T-cell (primary cell): ENCODE results near the gene FOXD4. TPM values are rescaled to one million over a fixed set of nuclear protein-coding genes. Genes with fewer than 3 reads are reported as not detected.
"Not testable (repeated sequence)": the region's sequence is repeated elsewhere in the genome, so short reads cannot be mapped to it uniquely, and the experiment has no call there.

Source experiments
- ATAC-seq, 4 experiments: fragments of 200-7000 bp in 3 of 4; fragments of 150-1000 bp in 1 of 4; cut with Tn5 transposase; replicated peaks in 1 of 4; 1 replicate in 3 of 4; 2 replicates in 1 of 4; pipeline ENCODE4 v1.10.0; 2021; ENCODE audit warnings: moderate library complexity in 3 of 4, mild to moderate bottlenecking in 2 of 4, moderate number of reproducible peaks in 1 of 4
- CTCF ChIA-PET, 2 donors: fragments of 300-600 bp; sonication (Branson Sonifier 250); formaldehyde crosslinking; loops; one replicate each; lab custom pipeline; 2022; ENCODE audit warnings: antibody characterized with exemption in 2 of 2; lab: Charles Lee
- POLR2A ChIA-PET, 2 donors: fragments of 300-600 bp; sonication (Branson Sonifier 250); formaldehyde crosslinking; loops; one replicate each; lab custom pipeline; 2022; ENCODE audit warnings: antibody characterized with exemption in 2 of 2; lab: Charles Lee
- DNase-seq, 35 experiments: peaks; one replicate each; pipeline versions ENCODE4 v3.0.0 to v3.0.0-alpha.2; 2013 to 2023
- H3K27ac ChIP-seq: one replicate; pipeline ENCODE4 v1.5.1; 2013; ENCODE audit warnings: low read length
- H3K27me3 ChIP-seq, 2 experiments: replicated peaks in 1 of 2; 1 replicate in 1 of 2; 2 replicates in 1 of 2; pipeline versions ENCODE4 v1.6.1 to v1.7.0; 2013; ENCODE audit warnings: low read length in 1 of 2, mixed read lengths in 1 of 2; ENCODE audit not compliant: control insufficient read depth in 2 of 2, insufficient read depth in 2 of 2; ENCODE audit errors: extremely low read depth in 1 of 2
- H3K36me3 ChIP-seq, 2 donors: 1 replicate in 1 of 2; 2 replicates in 1 of 2; pipeline versions ENCODE4 v1.6.1 to v1.7.0; 2013; ENCODE audit warnings: low read length in 1 of 2; ENCODE audit not compliant: control insufficient read depth in 2 of 2, insufficient read depth in 1 of 2; ENCODE audit errors: extremely low read depth in 1 of 2
- H3K4me1 ChIP-seq, 2 experiments: 1 replicate in 1 of 2; 2 replicates in 1 of 2; pipeline versions ENCODE4 v1.6.1 to v1.7.0; 2013; ENCODE audit warnings: low read length in 2 of 2, mixed read lengths in 1 of 2; ENCODE audit not compliant: insufficient read depth in 2 of 2, control insufficient read depth in 1 of 2; ENCODE audit errors: extremely low read depth in 1 of 2
- H3K4me3 ChIP-seq, 2 donors: 1 replicate in 1 of 2; 2 replicates in 1 of 2; pipeline versions ENCODE4 v1.5.1 to v1.7.0; 2013; ENCODE audit warnings: mild to moderate bottlenecking in 2 of 2, low read length in 1 of 2, moderate library complexity in 1 of 2; ENCODE audit not compliant: control insufficient read depth in 1 of 2; ENCODE audit errors: extremely low read depth in 1 of 2
- H3K9me3 ChIP-seq: 2 replicates; pipeline ENCODE4 v1.7.0; 2013
- H3K27ac Mint-ChIP-seq, 2 donors: one replicate each; pipeline ENCODE4 v1.8.0; 2020 to 2021; ENCODE audit warnings: mild to moderate bottlenecking in 2 of 2, mixed read lengths in 2 of 2
- H3K27me3 Mint-ChIP-seq, 2 donors: one replicate each; pipeline ENCODE4 v1.8.0; 2021 to 2022; ENCODE audit warnings: mixed read lengths in 2 of 2
- H3K36me3 Mint-ChIP-seq: one replicate; pipeline ENCODE4 v1.8.0; 2021; ENCODE audit warnings: mixed read lengths
- H3K4me1 Mint-ChIP-seq, 3 donors: one replicate each; pipeline ENCODE4 v1.8.0; 2020 to 2022; ENCODE audit warnings: mixed read lengths in 3 of 3, mild to moderate bottlenecking in 1 of 3
- H3K4me3 Mint-ChIP-seq, 3 donors: one replicate each; pipeline ENCODE4 v1.8.0; 2020 to 2022; ENCODE audit warnings: mild to moderate bottlenecking in 3 of 3, mixed read lengths in 3 of 3, moderate library complexity in 3 of 3
- H3K9me3 Mint-ChIP-seq, 3 donors: one replicate each; pipeline ENCODE4 v1.8.0; 2020 to 2022; ENCODE audit warnings: mixed read lengths in 3 of 3
- WGBS: methylation state at CpG from one replicate; pipeline ENCODE4 v1.1.5; 2013; ENCODE audit warnings: missing lambda C conversion rate; ENCODE audit not compliant: insufficient coverage; 5-methylcytosine and 5-hydroxymethylcytosine counted together
- total RNA-seq, 35 experiments: library from RNA in 6 of 35; stranded (reverse) in 6 of 35; fragments of 120-200 nt in 1 of 35; gene quantifications; one replicate each; pipeline versions ENCODE4 v1.2.1 to v1.2.4 and lab custom pipeline; 2013 to 2026

The FOXD4 gene
- total RNA-seq, 5 donors from 2014 or later (not counting 1 experiment from before 2014, with no cell fraction given): 0.16 to 0.35 TPM; not detected in 3

DNA sequence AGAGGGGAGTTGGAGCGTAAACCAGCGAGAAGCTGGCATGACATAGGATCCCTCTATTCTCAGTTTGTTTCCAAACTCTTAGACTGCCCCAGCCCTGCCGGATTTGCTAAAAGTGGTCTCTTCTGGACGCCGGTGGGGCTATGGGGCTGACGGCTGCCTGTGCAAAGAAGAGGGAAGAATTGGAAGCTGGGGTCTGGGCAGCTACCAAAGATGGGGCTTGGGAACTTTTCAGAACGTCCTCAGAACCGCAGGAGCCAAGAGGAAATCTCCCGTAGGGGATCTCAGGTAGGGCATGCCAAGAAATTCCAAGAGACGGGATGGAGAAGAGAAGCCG is 3.1 kb downstream of the FOXD4 start:
- DNase-seq, ATAC-seq, H3K4me3 ChIP-seq, H3K36me3 ChIP-seq, POLR2A ChIA-PET, H3K36me3 Mint-ChIP-seq, H3K9me3 ChIP-seq, H3K9me3 Mint-ChIP-seq, H3K27ac ChIP-seq, CTCF ChIA-PET: not testable (repeated sequence)
- peaks cover 3 to 41% of the 10 kb centered on the region in 2 experiments for H3K27me3 ChIP-seq
- H3K27ac Mint-ChIP-seq: peak overlapping the region in 1 of 2 donors; percentile 44
- peaks cover 24 to 39% of the 10 kb centered on the region in 2 donors for H3K27me3 Mint-ChIP-seq
- H3K4me3 Mint-ChIP-seq: peak overlapping the region; percentile 45 to 62 (median 56)
- peaks cover 18 to 33% (median 24%) of the 10 kb centered on the region in 3 donors for H3K4me1 Mint-ChIP-seq
- WGBS: 20% methylated on average over 1 of the region's 11 CpGs
- H3K4me1 ChIP-seq: peaks cover 2 to 39% of the 10 kb centered on the region in 2 experiments

DNA sequence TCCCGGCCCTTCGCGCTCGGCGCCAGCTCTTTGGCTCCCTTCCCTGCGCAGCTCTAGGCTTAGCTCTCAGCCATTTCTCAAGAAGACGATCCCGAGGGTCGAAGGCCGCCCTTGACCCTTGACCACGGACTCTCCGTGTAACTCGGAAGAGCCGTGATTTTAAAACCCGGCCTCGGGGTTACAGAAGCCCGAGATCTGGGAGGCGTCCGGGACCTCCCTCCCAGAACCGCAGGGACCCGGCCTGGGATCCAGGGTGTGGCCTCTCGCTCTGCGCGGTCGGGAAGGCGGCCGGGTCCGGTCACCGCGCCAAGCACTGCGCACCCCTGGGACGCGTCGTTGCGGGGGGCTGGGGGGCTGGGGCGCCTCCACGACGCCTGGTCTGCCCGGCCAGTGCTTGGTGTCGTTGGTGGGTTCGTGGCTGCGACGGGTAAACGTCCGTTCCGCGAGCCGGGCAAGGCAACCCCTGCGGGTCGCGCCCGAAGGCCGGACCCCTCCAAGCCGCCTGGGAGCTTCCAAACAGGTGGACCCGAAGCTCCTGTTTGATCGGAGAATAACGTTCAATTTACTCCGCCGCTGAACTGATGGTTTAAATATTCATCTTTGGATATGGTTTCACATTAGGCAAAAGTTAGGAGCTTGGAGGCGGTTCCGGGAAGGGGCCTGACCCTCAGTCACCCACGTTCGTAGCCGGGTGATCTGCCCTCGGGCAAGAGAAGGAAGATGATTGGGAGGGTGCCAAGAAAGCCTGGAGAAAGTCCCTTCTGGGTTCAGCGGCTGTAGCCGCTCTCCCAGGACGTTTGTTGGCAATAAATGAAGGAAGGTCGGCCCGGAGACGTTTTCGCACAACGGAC is 3.7 kb downstream of the FOXD4 start:
- peaks cover 2 to 39% of the 10 kb centered on the region in 2 experiments for H3K4me1 ChIP-seq
- peak overlapping the region; percentile 21 to 57 for H3K4me3 ChIP-seq
- POLR2A ChIA-PET, H3K9me3 Mint-ChIP-seq, H3K27ac ChIP-seq, H3K36me3 ChIP-seq, H3K9me3 ChIP-seq, CTCF ChIA-PET, H3K36me3 Mint-ChIP-seq: not testable (repeated sequence)
- Mint-ChIP-seq H3K27me3 (peaks cover 24 to 41% of the 10 kb centered on the region in 2 donors), H3K27ac (peak overlapping the region in 1 of 2 donors; percentile 44), H3K4me3 (peak overlapping the region; percentile 61 to 73 (median 62)), H3K4me1 (peaks cover 18 to 33% (median 24%) of the 10 kb centered on the region in 3 donors)
- ATAC-seq: peak in 3 of 4 experiments; percentile 9 to 11 (median 10)
- peak in 1 of 35 experiments; percentile 16 for DNase-seq
- H3K27me3 ChIP-seq: peaks cover 3 to 44% of the 10 kb centered on the region in 2 experiments
- 7% methylated on average over 41 of the region's 73 CpGs for WGBS

DNA sequence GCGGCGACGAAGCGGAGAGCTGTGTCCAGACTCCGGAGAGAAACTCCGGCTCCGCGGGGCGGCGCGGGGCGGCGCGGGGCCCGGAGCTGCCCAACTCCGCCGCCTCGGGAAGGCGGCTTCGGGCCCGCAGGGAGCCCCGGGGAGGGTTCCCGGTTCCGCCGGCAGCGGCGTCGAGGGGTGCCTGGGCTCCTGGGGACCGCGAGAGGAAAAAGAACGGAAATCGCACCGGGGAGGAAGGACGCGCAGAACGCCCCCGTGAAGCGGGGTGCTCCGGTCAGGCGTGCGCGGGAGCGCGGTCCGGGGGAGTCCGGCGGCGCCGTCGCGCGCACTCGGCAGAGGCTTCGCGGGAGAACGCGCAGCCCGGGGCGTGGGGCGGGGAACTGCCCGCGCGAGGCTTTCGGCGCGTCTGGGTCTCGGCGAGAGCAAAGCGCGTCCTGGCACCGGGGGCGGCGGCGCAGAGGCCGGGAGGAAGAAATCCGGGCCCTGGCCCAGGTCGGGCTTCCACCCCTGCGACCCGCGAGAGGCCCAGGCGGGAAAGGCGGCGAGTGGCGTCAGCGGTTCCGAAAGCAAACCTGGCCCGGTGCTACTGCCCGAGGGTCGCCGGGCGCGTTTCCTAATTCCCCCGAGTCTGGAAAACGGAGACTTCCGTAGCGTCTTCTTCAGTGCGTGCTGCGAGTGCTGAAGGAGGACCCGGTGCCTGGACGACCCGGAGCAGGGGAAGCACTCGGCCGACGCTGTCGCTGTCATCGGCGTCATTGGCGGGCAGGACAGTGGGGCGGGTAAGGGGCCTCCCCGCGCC is 4.5 kb downstream of the FOXD4 start:
- H3K27me3 ChIP-seq: peaks cover 3 to 50% of the 10 kb centered on the region in 2 experiments
- H3K36me3 Mint-ChIP-seq, H3K27ac ChIP-seq, POLR2A ChIA-PET, CTCF ChIA-PET, H3K9me3 ChIP-seq, H3K27ac Mint-ChIP-seq, H3K9me3 Mint-ChIP-seq, H3K36me3 ChIP-seq: not testable (repeated sequence)
- peaks cover 2 to 39% of the 10 kb centered on the region in 2 experiments for H3K4me1 ChIP-seq
- peak overlapping the region; percentile 21 to 57 for H3K4me3 ChIP-seq
- peak overlapping the region; percentile 61 to 73 (median 62) for H3K4me3 Mint-ChIP-seq
- peak in 8 of 35 experiments; percentile 5 to 44 (median 20) for DNase-seq
- ATAC-seq: peak; percentile 48 to 75 (median 60)
- WGBS: 1% methylated on average over 100 of the region's 111 CpGs
- H3K4me1 Mint-ChIP-seq: peaks cover 21 to 34% (median 28%) of the 10 kb centered on the region in 3 donors
- peaks cover 27 to 43% of the 10 kb centered on the region in 2 donors for H3K27me3 Mint-ChIP-seq

DNA sequence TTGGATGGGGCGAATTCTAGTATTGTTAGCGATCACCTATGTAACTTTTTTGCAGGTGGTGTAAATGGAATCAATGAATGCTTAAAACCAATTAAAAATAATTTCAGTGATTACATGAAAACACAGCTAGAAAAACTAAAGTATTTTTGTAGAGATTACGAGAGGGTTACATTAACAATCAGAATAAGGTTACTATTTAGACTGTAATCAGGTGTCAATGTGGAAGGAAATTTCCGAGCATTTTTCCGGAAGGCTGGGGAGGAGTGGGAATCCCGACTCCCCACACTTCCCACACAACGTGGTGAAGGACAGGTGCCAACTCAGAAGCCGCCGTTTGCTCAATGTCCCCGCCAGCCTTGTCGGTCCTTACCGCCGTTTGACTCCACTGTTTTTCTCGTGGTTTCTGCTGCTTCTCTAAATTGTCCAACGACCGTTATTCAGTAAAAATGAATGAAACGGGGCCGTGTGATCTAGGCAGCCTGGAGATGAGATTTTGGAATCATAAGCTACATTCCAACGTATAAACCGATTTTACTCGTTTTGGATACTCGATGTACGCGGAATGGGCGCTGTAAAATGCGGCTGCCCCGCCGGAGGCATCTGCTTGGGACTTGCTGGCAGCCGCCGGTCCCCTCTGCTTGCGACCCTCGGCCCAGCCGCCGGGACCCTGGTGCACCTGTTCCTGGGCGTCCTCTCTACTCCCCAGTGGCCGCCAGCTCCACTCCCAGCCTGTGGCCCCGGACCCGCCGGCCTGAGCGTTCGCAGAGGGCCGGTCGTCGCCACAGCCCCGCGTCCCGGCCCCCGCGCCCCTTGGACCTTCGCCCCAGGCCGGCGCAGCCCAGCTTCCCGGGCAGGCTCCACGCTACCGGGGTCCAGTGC is 5.4 kb downstream of the FOXD4 start:
- H3K9me3 ChIP-seq, H3K9me3 Mint-ChIP-seq, H3K36me3 ChIP-seq, CTCF ChIA-PET, H3K4me3 ChIP-seq, H3K36me3 Mint-ChIP-seq, H3K27ac ChIP-seq, POLR2A ChIA-PET, H3K27ac Mint-ChIP-seq: not testable (repeated sequence)
- WGBS: 17% methylated on average over 14 of the region's 55 CpGs
- Mint-ChIP-seq H3K4me3 (peak overlapping the region in 2 of 3 donors; percentile 39 to 62), H3K4me1 (peaks cover 18 to 28% (median 24%) of the 10 kb centered on the region in 3 donors), H3K27me3 (peaks cover 21 to 43% of the 10 kb centered on the region in 2 donors)
- H3K27me3 ChIP-seq: peaks cover 3 to 45% of the 10 kb centered on the region in 2 experiments
- ATAC-seq (peak in 1 of 4 experiments; percentile 9), DNase-seq (peak in 1 of 35 experiments; percentile 0)
- peaks cover 2 to 35% of the 10 kb centered on the region in 2 experiments for H3K4me1 ChIP-seq

DNA sequence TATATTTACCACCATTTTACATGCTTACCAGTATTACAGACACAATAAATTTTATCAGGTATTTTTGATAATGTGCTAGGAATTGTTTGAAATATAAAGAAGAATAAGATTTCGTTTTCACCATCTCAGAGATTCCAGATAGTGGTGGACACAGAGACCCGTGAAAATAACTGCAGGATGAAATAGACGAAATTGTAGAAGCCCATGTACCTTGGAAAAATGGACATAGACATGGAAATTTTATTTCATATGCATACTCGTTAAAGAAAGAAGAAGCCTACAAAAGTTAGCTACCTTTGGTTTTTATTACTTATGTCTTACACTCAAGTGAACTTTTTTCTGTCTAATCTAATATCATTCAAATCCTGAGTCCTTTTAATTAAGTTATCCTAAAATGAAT is 7.5 kb downstream of the FOXD4 start:
- H3K9me3 ChIP-seq, H3K27ac ChIP-seq, H3K36me3 Mint-ChIP-seq, ATAC-seq, H3K27ac Mint-ChIP-seq, POLR2A ChIA-PET, H3K9me3 Mint-ChIP-seq, CTCF ChIA-PET, H3K4me3 ChIP-seq, H3K36me3 ChIP-seq, DNase-seq, H3K4me3 Mint-ChIP-seq: not testable (repeated sequence)
- WGBS: no CpG with 5 or more reads among the region's 4 CpGs
- H3K4me1 ChIP-seq: peaks cover 2 to 20% of the 10 kb centered on the region in 2 experiments
- Mint-ChIP-seq H3K27me3 (peaks cover 28 to 45% of the 10 kb centered on the region in 2 donors), H3K4me1 (peaks cover 9 to 18% (median 12%) of the 10 kb centered on the region in 3 donors)
- H3K27me3 ChIP-seq: peaks cover 3 to 35% of the 10 kb centered on the region in 2 experiments
